Activated effector memory CD4-positive, alpha-beta T cell treated with Interleukin-2 at 50 U/mL for 16 hours (primary cell): Measurements from ENCODE around the gene OPRL1.

Source experiments
- DNase-seq: peaks from one replicate; pipeline ENCODE4 v3.0.0-alpha.2; 2020

Gene OPRL1

DNA sequence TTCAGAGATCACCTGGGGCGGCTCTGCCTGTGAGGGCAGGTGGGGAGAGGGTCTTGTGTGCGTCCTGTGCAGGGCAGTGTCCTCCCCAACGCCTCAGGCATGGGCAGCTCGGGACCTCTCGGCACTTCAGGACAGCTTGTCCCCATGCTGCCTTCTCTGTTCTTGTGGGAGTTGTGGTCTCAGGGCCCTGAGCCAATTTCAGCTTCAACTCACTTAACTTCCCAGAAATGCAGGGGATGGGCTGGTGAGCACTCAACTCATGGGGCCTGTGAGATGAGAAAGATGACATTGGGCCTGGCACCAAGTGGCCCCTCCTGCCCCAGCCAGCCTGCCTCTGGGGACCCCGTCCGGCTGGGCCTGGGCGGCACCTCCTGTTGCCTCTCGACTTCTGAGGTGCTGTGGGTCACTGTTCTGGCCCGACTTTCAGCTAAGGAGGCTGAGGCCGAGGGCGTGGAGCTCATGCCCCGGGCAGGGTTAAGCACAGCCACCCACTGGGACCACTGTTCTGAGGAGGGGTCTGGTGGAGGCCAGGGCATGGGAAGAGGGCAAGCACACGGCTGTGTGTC is 7.3 kb upstream of the OPRL1 start:
- no peak for DNase-seq

DNA sequence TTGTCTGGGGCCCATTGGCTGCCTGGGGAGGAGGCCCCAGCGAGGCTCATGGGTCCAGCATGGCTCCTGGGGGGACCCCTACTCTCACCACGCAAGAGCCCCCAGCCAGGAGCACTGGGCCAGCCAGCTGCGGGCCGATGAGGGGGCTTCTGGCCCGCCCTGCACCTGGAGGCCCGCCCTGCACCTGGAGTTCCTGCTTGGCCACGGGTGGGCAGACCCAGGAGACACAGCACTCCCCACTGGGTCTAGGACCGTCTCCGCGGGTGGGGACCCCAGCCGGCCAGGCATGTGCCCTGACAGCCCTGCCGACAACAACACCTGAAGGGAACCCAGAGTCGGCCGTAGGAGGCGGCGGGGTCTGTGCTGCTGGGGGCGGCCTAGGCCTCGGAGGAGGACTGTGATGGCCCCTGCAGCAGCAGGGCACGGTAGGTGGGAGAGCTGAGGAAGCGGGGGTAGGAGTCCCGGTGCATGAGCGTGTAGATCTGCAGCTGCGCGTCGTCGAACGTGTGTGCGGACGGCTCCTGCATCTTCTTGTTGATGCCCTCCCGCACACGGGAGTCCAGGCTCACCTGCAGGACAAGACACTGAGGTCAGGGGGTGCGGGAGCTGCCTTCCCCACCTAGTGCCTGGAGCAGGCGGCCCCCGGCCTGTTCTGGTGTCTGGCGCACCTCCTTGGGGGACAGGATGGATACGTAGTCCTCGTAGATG is 6.3 kb upstream of the OPRL1 start:
- DNase-seq = no peak

DNA sequence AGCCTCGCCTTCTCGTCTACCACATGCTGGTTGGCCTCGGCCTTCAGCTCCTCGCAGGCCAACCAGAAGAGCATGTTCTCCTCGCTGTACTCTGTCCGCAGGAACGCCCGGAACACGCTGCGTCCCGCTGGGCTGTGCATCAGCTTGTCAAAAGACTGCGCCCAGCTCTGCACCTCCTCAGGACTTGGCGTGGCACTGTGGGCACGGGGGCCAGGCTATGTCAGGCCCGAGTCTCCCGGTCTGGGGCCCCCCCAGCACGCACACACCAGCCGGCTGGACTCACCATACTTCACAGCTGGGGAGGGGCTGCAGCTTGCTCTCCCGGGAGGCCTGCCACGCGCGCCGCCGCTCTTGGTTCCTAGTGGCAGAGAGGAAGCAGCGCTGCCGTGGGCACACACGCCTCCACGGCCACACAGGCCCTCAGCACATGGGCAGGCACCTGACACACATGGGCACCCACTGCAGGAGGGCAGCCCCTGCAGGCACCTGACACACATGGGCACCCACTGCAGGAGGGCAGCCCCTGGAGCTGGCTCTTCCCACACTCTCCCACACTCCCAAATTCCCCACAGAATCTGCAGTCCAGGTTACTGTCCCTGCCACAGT is 5.6 kb upstream of the OPRL1 start:
- no peak for DNase-seq

DNA sequence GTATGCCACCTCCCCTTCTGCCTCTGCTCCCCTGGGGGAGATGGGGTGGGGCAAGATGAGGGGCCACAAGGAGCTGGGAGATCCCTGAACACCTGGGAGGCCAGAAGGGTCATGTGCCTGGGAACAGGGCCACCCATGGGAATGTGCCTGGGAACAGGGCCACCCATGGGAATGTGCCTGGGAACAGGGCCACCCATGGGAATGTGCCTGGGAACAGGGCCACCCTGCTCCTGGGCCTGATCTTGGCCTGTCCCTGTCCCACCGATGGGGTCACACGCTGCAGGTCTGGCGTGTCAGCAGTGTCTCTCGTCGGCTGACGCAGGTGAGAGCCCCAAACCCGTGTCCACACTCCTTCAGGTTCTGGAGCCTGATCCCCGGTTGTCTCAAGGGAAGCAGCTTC is 4.9 kb upstream of the OPRL1 start:
- no peak for DNase-seq

GRCh38 chr20:64075556-64075955 is 4.3 kb upstream of the OPRL1 start:
- no peak for DNase-seq

DNA sequence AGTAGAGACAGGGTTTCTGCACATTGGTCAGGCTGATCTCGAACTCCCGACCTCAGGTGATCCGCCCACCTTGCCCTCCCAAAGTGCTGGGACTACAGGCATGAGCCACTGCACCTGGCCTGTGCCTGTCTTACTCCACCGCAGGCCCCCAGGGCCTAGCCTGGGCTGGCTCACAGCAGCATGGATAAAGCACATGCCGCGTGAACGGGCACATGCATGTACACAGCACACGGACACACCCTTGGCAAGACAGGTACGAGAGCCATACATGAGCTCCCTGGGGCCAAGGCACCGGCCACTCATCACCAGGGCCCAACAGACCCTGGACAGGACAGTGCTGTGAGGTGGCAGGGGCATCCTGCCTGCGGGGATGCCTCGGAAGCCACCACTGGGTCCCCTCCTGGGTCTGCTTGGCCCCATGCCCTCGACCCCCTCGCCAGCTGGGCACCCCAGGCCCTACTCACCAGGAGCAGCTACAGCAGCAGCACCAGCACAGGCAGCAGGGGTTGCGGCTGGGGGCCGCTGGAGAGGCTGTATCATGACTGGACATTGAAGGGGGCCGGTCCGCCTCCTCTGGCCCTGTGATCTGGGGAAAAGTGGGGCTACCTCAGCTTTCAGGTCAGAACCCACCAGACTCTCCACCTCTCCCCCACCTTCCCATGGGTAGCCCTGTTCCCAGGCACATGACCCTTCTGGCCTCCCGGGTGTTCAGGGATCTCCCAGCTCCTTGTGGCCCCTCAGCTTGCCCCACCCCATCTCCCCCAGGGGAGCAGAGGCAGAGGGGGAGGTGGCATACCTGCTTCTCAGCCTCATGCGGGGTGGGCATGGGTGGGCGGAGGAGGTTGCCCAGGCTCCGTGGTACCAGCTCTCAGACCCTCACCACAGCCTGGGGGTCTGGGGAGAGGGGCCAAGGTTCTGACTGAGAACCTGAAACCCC is 3.6 kb upstream of the OPRL1 start:
- DNase-seq = no peak

GRCh38 chr20:64077094-64077493 is 2.8 kb upstream of the OPRL1 start:
- peak; percentile 29 for DNase-seq

DNA sequence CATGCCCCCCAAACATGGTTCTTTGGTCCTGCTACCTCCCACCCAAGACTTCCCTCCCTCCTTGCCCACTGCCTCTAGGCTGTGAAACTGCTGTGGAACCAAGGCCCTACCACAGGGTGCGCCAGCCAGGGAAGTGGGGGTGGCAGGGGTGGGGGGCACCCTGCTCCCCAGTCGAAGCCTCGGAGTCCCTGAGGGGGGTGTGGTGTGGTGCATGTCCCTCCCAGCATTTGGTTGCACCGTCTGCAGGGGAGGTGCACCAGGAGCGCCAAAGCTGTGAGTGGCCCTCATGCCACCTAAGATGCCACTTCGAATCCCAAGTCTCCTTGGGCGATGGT is 2.4 kb upstream of the OPRL1 start:
- DNase-seq = no peak

- DNase-seq = peak; percentile 65
Measured at GRCh38 chr20:64077876-64078551, 1.9 kb upstream of the OPRL1 start.

DNA sequence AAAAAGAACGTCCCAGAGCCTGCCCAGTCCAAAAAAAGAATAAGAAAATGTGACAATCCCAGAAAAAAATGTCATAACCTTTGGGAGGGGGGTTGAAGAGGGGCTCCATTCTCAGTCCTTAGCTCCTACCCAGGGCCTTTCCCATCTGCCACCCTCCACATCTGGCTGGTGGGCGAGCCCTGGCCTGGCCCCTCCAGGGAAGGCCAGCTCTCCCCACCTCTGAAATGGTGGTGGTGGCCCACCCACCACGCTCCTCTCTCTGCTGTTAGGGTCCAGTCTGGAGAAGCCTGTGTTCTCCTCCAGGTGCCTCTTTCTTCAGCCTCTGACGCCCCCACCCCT is 979 bp upstream of the OPRL1 start:
- DNase-seq = no peak

DNA sequence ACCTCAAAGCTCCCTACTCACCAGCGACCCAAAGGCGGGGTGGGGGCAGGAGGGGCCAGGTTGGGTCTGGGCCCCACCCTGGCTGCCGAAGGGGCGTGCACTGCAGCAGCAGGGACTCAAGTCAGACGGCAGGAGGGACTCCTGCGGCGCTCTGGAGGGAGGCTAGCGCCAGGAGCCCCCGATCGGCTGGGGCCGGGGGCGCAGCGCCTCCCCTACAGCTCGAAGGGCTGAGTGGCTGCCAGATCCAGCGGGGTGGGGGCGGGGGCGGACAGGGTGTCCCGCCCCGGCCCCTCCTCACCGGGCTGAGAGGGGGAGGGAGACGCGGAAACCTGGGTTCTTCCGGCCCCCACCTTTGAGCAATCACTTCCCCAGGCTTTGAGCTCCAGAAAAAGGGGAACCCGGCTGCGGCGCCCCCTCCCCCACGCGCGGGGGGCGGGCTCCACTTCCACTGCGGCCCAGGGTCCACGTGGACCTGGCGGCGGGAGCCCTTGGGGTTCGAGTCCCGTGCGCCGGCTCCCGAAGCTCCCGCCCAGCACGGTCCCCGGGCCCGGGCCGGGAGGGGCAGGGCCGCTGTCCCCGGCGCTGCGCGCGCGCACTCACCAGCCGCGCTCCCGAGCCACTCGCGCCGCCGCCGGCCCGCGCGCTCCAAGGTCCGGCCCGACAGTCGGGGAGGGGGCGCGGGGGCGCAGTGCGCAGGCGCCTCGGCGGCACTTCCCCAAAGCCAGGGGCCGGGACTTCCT is 439 bp upstream of the OPRL1 start, which contains the start of gene RGS19:
TSS of gene RGS19 (minus strand) at position 246 of the 740 bp plus-strand sequence. CDS start 2,632 bp downstream, outside the sequence.
- peak; percentile 66 for DNase-seq

GRCh38 chr20:64080813-64081623 is 1.1 kb downstream of the OPRL1 start:
- no peak for DNase-seq

GRCh38 chr20:64081624-64081964 is 1.7 kb downstream of the OPRL1 start:
- no peak for DNase-seq

DNA sequence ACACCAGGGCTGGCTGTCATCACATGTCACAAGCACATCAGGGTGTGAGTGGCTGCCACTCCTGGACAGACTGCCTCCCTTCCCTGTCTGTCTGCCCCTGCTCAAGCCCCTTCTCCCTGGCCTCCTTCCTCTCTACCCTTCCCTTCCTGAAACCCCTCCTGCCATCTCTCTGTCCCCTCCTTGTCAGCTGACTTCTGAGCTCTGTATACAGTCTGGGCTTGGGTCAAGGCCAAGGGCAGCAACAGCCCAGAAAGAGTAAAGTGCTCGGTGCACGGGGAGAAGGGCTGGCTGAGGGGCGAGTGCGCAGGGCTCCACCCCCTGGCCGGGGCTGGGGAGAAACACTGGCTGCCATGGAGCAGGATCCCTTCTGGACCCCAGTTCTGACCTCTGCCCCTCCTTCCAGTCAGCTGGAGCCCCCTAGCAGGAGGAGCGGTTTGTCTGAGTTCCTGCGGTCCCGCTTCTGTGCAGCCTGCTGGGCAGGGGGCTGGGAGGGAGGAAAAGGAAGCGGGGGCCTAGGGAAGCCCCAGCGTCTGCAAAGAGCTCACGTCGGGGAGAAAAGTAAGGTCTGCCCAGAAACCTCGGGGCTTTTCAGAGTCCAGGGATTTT is 2.3 kb downstream of the OPRL1 start:
- no peak for DNase-seq

GRCh38 chr20:64082820-64083377 is 3.0 kb downstream of the OPRL1 start:
- no peak for DNase-seq

DNA sequence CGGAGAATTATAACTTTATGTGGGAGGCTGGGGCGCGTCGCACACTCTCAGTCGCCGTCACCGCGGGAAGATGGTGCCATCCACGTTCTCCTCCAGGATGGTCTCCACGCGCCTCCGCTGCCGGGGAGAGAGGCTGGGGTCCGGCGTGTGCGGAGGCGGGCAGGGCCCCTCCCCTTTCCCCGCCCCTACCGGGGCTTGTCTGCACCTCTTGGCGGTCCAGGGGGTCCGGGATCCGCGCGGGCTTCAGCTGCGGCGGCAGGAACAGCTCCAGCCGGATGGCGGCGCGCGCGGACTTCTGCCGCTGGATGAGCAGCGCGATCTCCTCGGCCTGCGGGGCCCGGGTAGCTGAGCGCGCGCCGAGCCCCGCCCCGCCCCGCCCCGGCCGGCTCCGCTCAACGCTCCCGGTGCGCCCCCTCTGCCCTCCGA is 3.5 kb downstream of the OPRL1 start:
- peak; percentile 56 for DNase-seq

GRCh38 chr20:64083804-64084684 is 4.2 kb downstream of the OPRL1 start, which contains the start of gene LKAAEAR1:
LKAAEAR1 (minus strand) TSS chr20:64084398; CDS start chr20:64084219, 179 bp downstream.
- DNase-seq = no peak

DNA sequence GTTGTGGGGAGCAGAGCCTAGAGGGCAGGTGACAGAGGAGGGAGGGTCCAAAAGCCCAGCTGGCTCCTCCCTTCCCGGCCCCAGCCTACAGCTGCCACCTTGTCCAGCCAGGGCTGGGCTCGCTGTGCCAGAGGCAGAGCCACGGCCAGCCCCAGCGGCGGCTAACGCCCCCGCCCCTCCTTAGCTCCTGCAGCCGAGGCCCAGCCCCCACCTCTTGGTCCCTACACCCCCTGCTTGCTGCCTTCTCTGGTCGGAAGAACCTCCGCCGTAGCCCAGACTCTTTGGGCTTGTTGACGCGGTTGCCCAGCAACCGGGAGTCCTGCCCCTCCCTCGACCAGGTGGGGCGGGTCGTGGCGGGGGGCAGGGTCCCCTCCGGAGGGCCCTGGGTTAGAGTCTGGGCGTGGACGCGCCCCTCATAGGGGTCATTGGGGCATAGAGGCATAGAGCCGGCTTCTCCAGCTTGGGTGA is 4.8 kb downstream of the OPRL1 start:
- no peak for DNase-seq

- no peak for DNase-seq
Measured at GRCh38 chr20:64086801-64087200, 6.9 kb downstream of the OPRL1 start.
